Heart left ventricle (tissue), 16 donors: ENCODE data around the gene BFSP1. TPM values are rescaled to one million over a fixed set of nuclear protein-coding genes. Genes with fewer than 3 reads are reported as not detected.

Experiments
- ATAC-seq, 4 donors: fragments of 200-7000 bp; cut with Tn5 transposase; one replicate each; pipeline ENCODE4 v1.9.1; 2020 to 2022; ENCODE audit warnings: moderate library complexity in 4 of 4, mild to moderate bottlenecking in 3 of 4, moderate number of reproducible peaks in 1 of 4
- DNase-seq, 5 donors: peaks; one replicate each; pipeline ENCODE4 v3.0.0-alpha.2; 2020
- H3K27ac ChIP-seq, 12 donors: fragments of 200-600 bp; sonication (generic) in 4 of 12; one replicate each; pipeline versions ENCODE4 v1.5.0 to v1.8.0; 2016 to 2022; ENCODE audit warnings: mild to moderate bottlenecking in 2 of 12
- H3K27me3 ChIP-seq, 9 donors: fragments of 200-600 bp; sonication (generic) in 2 of 9; one replicate each; pipeline versions ENCODE4 v1.5.1 to v1.8.0; 2016 to 2022; ENCODE audit warnings: mild to moderate bottlenecking in 3 of 9
- H3K36me3 ChIP-seq, 9 donors: fragments of 200-600 bp; sonication (generic) in 2 of 9; one replicate each; pipeline versions ENCODE4 v1.5.0 to v1.8.0; 2018 to 2022; ENCODE audit warnings: mild to moderate bottlenecking in 2 of 9
- H3K4me1 ChIP-seq, 12 donors: fragments of 200-600 bp; sonication (generic) in 4 of 12; one replicate each; pipeline versions ENCODE4 v1.5.0 to v1.8.0; 2016 to 2022; ENCODE audit warnings: mild to moderate bottlenecking in 3 of 12
- H3K4me3 ChIP-seq, 12 donors: fragments of 200-600 bp; sonication (generic) in 4 of 12; one replicate each; pipeline versions ENCODE4 v1.5.0 to v1.8.0; 2017 to 2022; ENCODE audit warnings: mild to moderate bottlenecking in 9 of 12, moderate library complexity in 4 of 12
- H3K9me3 ChIP-seq, 12 donors: fragments of 200-600 bp; sonication (generic) in 4 of 12; one replicate each; pipeline versions ENCODE4 v1.5.0 to v1.8.0; 2016 to 2022; ENCODE audit warnings: mild to moderate bottlenecking in 1 of 12
- CTCF ChIP-seq, 12 donors: fragments of 200-600 bp; sonication (generic) in 4 of 12; IDR thresholded peaks; one replicate each; pipeline versions ENCODE4 v1.5.0 to v1.8.0; 2018 to 2022; ENCODE audit warnings: antibody characterized with exemption in 12 of 12, mild to moderate bottlenecking in 5 of 12
- POLR2A ChIP-seq, 2 donors: fragments of 450-650 bp; IDR thresholded peaks; one replicate each; pipeline ENCODE4 v1.6.1; 2017; ENCODE audit warnings: antibody characterized with exemption in 2 of 2, mild to moderate bottlenecking in 2 of 2, moderate library complexity in 2 of 2
- WGBS, 4 donors: extraction: QIAGEN DNeasy Blood & Tissue Kit in 2 of 4; methylation state at CpG; one replicate each; pipeline versions ENCODE4 v1.1.5 to v1.1.7; 2013 to 2018; 5-methylcytosine and 5-hydroxymethylcytosine counted together
- intact Hi-C, 10 donors: fragments of 100-400 bp; cut with DNase I; formaldehyde crosslinking; loops; one replicate each; pipeline versions ENCODE4 v1.11.1 to v1.14.2; 2022
- polyA plus RNA-seq, 2 donors: library from polyadenylated mRNA; stranded (reverse); fragments of 200-250 nt; gene quantifications; one replicate each; pipeline ENCODE4 v1.2.3, GENCODE V29; 2013
- total RNA-seq, 9 donors: library from RNA; depleted of rRNA in 2 of 9; stranded (reverse); fragments of >200 nt in 2 of 9; fragmentation: NEBNext Ultra II Directional in 3 of 9; extraction: Animal tissue kit (Norgen Biotek cat#: 25700) in 3 of 9; gene quantifications; one replicate each; pipeline versions ENCODE4 v1.1.0 to v1.2.4, GENCODE V29; 2016 to 2023
- donor health status: ischemic (EF 13 %, LVEDD 7.1; RV severe dilation, severe dysfunction).
- donor health status: healthy with polysubstance abuse.
- donor health status: DM: no; HTN: yes; CAD: no.
- donor health status: DM: no; HTN: no; CAD: no.
- donor health status: ischemic (EF 25% LVEDD 6.9; RV normal size, moderate dysfunction).
- donor health status: ischemic (EF 25% LVEDD 5.7; RV mildly dilated, moderate dysfunction).
- donor health status: healthy.
- donor health status: DM: yes; HTN: yes; CAD: no.
- donor health status: ischemic (EF 35%, LVEDD 5.7; RV mildly dilated, moderate dysfunction).
- donor health status: nonischemic (EF 11% LVEDD 7.7; RV severe dilation, severe dysfunction).
- donor health status: DM: yes; HTN: yes; CAD: no.
- donor health status: PGD.
- donor health status: ischemic (EF 29% LVEDD 5.4; RV normal size, mild dysfunction).
- donor health status: nonischemic (EF 23%, LVEDD 6.1; RV moderate dilation, normal function).

BFSP1 gene
- total and polyA plus RNA-seq, 11 donors: 0.11 to 1.4 (median 0.63) TPM

GRCh38 chr20:17500271-17500670, 30.9 kb downstream of the BFSP1 start:
- H3K36me3 ChIP-seq: no peaks in the 10 kb centered on the region
- no peaks in the 10 kb centered on the region for H3K9me3 ChIP-seq
- WGBS, 4 donors: 89 to 95% (median 93%) methylated on average over 10 of the region's 10 CpGs
- intact Hi-C loops: loop anchor here in 8 of 10 donors (5.0 to 10.0 kb wide), 6 partner anchors 405 to 777 kb away; partner anchors contain the start of genes KAT14 (in 1 of the 8) and PET117 (in 1 of the 8)
- TF ChIP-seq POLR2A (IDR thresholded peaks at IDR 0.05) (no peak), CTCF (IDR thresholded peaks at IDR 0.05) (no peak)
- H3K4me3 ChIP-seq: no peak overlapping the region
- H3K27ac ChIP-seq: no peak overlapping the region
- DNase-seq (no peak), ATAC-seq (no peak)
- peaks cover 0 to 14% (median 5%) of the 10 kb centered on the region in 12 donors for H3K4me1 ChIP-seq
- H3K27me3 ChIP-seq: no peaks in the 10 kb centered on the region

GRCh38 chr20:17499041-17499440, 32.1 kb downstream of the BFSP1 start:
- H3K4me3 ChIP-seq: no peak overlapping the region
- TF ChIP-seq POLR2A (IDR thresholded peaks at IDR 0.05) (no peak), CTCF (IDR thresholded peaks at IDR 0.05) (no peak)
- no peak for DNase-seq
- H3K4me1 ChIP-seq: peaks cover 0 to 8% (median 0%) of the 10 kb centered on the region in 12 donors
- H3K27ac ChIP-seq: no peak overlapping the region
- H3K9me3 ChIP-seq: no peaks in the 10 kb centered on the region
- ATAC-seq: no peak
- WGBS, 4 donors: 86 to 90% (median 88%) methylated on average over 5 of the region's 5 CpGs
- intact Hi-C loops: no loop called here
- no peaks in the 10 kb centered on the region for H3K36me3 ChIP-seq
- no peaks in the 10 kb centered on the region for H3K27me3 ChIP-seq

GRCh38 chr20:17498641-17499040, 32.5 kb downstream of the BFSP1 start:
- H3K9me3 ChIP-seq: no peaks in the 10 kb centered on the region
- intact Hi-C loops: no loop called here
- peaks cover 0 to 8% (median 0%) of the 10 kb centered on the region in 12 donors for H3K4me1 ChIP-seq
- TF ChIP-seq POLR2A (IDR thresholded peaks at IDR 0.05): no peak
- no peak for TF ChIP-seq CTCF (IDR thresholded peaks at IDR 0.05)
- no peak overlapping the region for H3K4me3 ChIP-seq
- DNase-seq (no peak), ATAC-seq (peak in 1 of 4 donors; percentile 9)
- no peaks in the 10 kb centered on the region for H3K36me3 ChIP-seq
- no peaks in the 10 kb centered on the region for H3K27me3 ChIP-seq
- 92 to 96% (median 93%) methylated on average over 13 of the region's 13 CpGs for WGBS, 4 donors
- H3K27ac ChIP-seq: no peak overlapping the region

GRCh38 chr20:17497821-17498580, 33.2 kb downstream of the BFSP1 start:
- H3K4me3 ChIP-seq: no peak overlapping the region
- WGBS, 4 donors: 38 to 45% (median 42%) methylated on average over 11 of the region's 11 CpGs
- peaks cover 0 to 8% (median 0%) of the 10 kb centered on the region in 12 donors for H3K4me1 ChIP-seq
- intact Hi-C loops: no loop called here
- H3K27me3 ChIP-seq: no peaks in the 10 kb centered on the region
- DNase-seq (no peak), ATAC-seq (peak in 1 of 4 donors; percentile 45)
- H3K36me3 ChIP-seq: no peaks in the 10 kb centered on the region
- no peaks in the 10 kb centered on the region for H3K9me3 ChIP-seq
- TF ChIP-seq CTCF (IDR thresholded peaks at IDR 0.05): no peak
- TF ChIP-seq POLR2A (IDR thresholded peaks at IDR 0.05): no peak
- H3K27ac ChIP-seq: no peak overlapping the region
